ENCODE results near the gene PLXNB3.

The PLXNB3 gene

DNA sequence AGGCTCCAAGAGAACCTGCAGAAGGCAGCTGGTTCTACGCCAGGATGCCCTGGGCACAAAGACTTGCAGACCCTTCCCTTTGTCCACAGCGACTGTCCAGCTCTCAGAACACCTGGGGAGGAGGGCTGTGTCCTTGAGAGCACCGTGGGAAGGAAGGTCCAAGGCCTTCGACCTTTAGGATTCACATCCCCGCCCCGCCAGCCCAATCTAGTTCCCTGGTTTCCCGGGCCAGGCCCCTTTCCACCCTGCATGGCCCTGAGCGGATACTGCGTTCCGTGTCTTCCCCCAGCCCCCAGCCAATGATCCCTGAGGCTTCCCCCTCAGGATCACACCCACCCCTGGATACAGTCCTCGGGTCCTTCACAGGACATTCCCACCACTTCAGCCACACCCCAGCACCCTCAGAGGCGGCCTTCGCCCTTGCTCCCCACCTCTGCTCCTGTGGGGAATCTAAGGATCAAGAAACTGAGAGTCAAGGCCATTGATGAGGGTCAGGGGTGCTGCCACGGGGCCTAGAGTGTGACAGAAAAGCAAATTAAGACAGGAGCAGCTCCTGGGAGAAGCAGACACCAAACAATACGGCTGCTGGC is 30.3 kb upstream of the PLXNB3 start:
- TF ChIP-seq CTCF (IDR thresholded peaks at IDR 0.05) = no peak
- H3K4me1 ChIP-seq = no peaks in the 10 kb centered on the region
- no peak overlapping the region for H2AFZ ChIP-seq
- H3K36me3 ChIP-seq (ENCODE audit: control insufficient read depth, insufficient read depth, low read length) = no peaks in the 10 kb centered on the region
- H3K27me3 ChIP-seq (ENCODE audit: control insufficient read depth, insufficient read depth, low read length) = no peaks in the 10 kb centered on the region
- H3K79me2 ChIP-seq = no peaks in the 10 kb centered on the region
- no peak overlapping the region for H3K27ac ChIP-seq
- no peak overlapping the region for H3K4me2 ChIP-seq (ENCODE audit: low read length)
- H3K9me3 ChIP-seq (ENCODE audit: control insufficient read depth, low read length) = no peaks in the 10 kb centered on the region
- no peak overlapping the region for H3K4me3 ChIP-seq (ENCODE audit: low read depth, low read length)
- no peak overlapping the region for H3K9ac ChIP-seq

DNA sequence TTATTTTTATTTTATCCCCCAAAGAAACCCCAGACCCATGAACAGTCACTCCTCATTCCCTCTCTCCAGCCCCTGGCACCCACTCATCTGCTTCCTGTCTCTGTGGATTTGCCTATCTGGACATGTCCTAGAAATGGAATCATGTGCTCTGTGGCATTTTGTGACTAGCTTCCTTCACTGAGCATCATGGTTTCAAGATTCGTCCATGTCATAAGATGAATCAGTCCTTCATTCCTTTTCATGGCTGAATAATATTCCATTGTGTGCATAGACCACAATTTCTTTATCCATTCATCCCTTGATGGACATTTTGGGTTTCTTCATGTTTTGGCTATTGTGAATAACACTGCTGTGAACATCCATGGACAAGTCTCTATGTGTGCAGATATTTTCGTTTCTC is 29.2 kb upstream of the PLXNB3 start:
- H3K27ac ChIP-seq = no peak overlapping the region
- no peaks in the 10 kb centered on the region for H3K27me3 ChIP-seq (ENCODE audit: control insufficient read depth, insufficient read depth, low read length)
- H3K9me3 ChIP-seq (ENCODE audit: control insufficient read depth, low read length) = no peaks in the 10 kb centered on the region
- no peak overlapping the region for H3K9ac ChIP-seq
- H3K36me3 ChIP-seq (ENCODE audit: control insufficient read depth, insufficient read depth, low read length) = no peaks in the 10 kb centered on the region
- H3K79me2 ChIP-seq = no peaks in the 10 kb centered on the region
- no peak overlapping the region for H3K4me3 ChIP-seq (ENCODE audit: low read depth, low read length)
- no peaks in the 10 kb centered on the region for H3K4me1 ChIP-seq
- no peak for TF ChIP-seq CTCF (IDR thresholded peaks at IDR 0.05)
- no peak overlapping the region for H3K4me2 ChIP-seq (ENCODE audit: low read length)
- no peak overlapping the region for H2AFZ ChIP-seq

DNA sequence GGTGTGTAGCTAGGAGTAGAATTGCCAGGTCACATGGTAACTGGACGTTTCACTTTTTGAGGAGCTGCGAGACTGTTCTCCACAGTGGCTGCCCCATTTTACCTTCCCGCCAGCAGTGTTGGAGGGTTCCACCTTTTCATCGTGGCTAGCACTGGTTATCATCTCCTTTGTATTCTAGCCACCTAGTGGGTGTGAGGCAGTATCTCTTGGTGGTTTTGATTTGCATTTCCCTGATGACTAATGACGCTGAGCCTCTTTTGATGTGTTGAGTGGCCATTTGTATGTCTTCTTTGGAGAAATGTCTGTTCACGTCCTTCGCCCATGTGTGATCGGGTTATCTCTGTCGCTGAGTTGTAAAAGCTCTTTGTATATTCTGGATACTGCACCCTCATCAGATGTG is 28.8 kb upstream of the PLXNB3 start:
- Histone ChIP-seq H3K27me3 (ENCODE audit: control insufficient read depth, insufficient read depth, low read length) (no peaks in the 10 kb centered on the region), H3K27ac (no peak overlapping the region), H3K36me3 (ENCODE audit: control insufficient read depth, insufficient read depth, low read length) (no peaks in the 10 kb centered on the region), H3K79me2 (no peaks in the 10 kb centered on the region), H3K9me3 (ENCODE audit: control insufficient read depth, low read length) (no peaks in the 10 kb centered on the region), H3K4me3 (ENCODE audit: low read depth, low read length) (no peak overlapping the region), H3K4me2 (ENCODE audit: low read length) (no peak overlapping the region), H3K9ac (no peak overlapping the region), H3K4me1 (no peaks in the 10 kb centered on the region), H2AFZ (no peak overlapping the region)
- TF ChIP-seq CTCF (IDR thresholded peaks at IDR 0.05) = no peak

- H3K9ac ChIP-seq = no peak overlapping the region
- no peak overlapping the region for H3K4me3 ChIP-seq (ENCODE audit: low read depth, low read length)
- no peaks in the 10 kb centered on the region for H3K9me3 ChIP-seq (ENCODE audit: control insufficient read depth, low read length)
- H3K27ac ChIP-seq = no peak overlapping the region
- H3K79me2 ChIP-seq = no peaks in the 10 kb centered on the region
- no peak for TF ChIP-seq CTCF (IDR thresholded peaks at IDR 0.05)
- no peak overlapping the region for H3K4me2 ChIP-seq (ENCODE audit: low read length)
- H3K36me3 ChIP-seq (ENCODE audit: control insufficient read depth, insufficient read depth, low read length) = no peaks in the 10 kb centered on the region
- no peaks in the 10 kb centered on the region for H3K4me1 ChIP-seq
- H3K27me3 ChIP-seq (ENCODE audit: control insufficient read depth, insufficient read depth, low read length) = no peaks in the 10 kb centered on the region
- H2AFZ ChIP-seq = no peak overlapping the region
Measured at GRCh38 chrX:153736071-153736820, 27.8 kb upstream of the PLXNB3 start.

All from parathyroid adenoma (tissue), 2 donors.